ENCODE data around the gene GUCY2D. TPM values are rescaled to one million over a fixed set of nuclear protein-coding genes. Genes with fewer than 3 reads are reported as not detected.

The GUCY2D gene
- total and polyA plus RNA-seq, 2 donors, result 0.02 to 0.05 TPM

GRCh38 chr17:8003594-8004181 is 1.3 kb downstream of the GUCY2D start:
- WGBS, result 92% methylated on average over 44 of the region's 44 CpGs
- no peak for DNase-seq (ENCODE audit: low read depth in 6 of 9, low spot score in 9 of 9)
- Histone ChIP-seq H3K4me1 (ENCODE audit: control insufficient read depth in 2 of 2, insufficient read depth in 2 of 2, low read length in 2 of 2) (no peaks in the 10 kb centered on the region), H3K36me3 (ENCODE audit: control insufficient read depth in 2 of 2, insufficient read depth in 2 of 2, low read length in 1 of 2) (no peaks in the 10 kb centered on the region), H3K4me3 (ENCODE audit: low read length in 2 of 2) (no peak overlapping the region), H3K27ac (ENCODE audit: low read depth in 1 of 2, low read length in 1 of 2) (no peak overlapping the region), H3K9me3 (ENCODE audit: control insufficient read depth in 2 of 2, insufficient read depth in 1 of 2, low read length in 1 of 2) (peaks cover 0 to 8% of the 10 kb centered on the region in 2 donors), H3K27me3 (ENCODE audit: control insufficient read depth in 2 of 2, insufficient read depth in 1 of 2, low read length in 1 of 2) (peaks cover 32 to 82% of the 10 kb centered on the region in 2 donors)

- Histone ChIP-seq H3K9me3 (ENCODE audit: control insufficient read depth in 2 of 2, insufficient read depth in 1 of 2, low read length in 1 of 2) (peaks cover 0 to 8% of the 10 kb centered on the region in 2 donors), H3K27me3 (ENCODE audit: control insufficient read depth in 2 of 2, insufficient read depth in 1 of 2, low read length in 1 of 2) (peaks cover 32 to 80% of the 10 kb centered on the region in 2 donors), H3K4me3 (ENCODE audit: low read length in 2 of 2) (no peak overlapping the region), H3K27ac (ENCODE audit: low read depth in 1 of 2, low read length in 1 of 2) (no peak overlapping the region), H3K4me1 (ENCODE audit: control insufficient read depth in 2 of 2, insufficient read depth in 2 of 2, low read length in 2 of 2) (no peaks in the 10 kb centered on the region), H3K36me3 (ENCODE audit: control insufficient read depth in 2 of 2, insufficient read depth in 2 of 2, low read length in 1 of 2) (no peaks in the 10 kb centered on the region)
- 98% methylated on average over 6 of the region's 6 CpGs for WGBS
- no peak for DNase-seq (ENCODE audit: low read depth in 6 of 9, low spot score in 9 of 9)
Observed at GRCh38 chr17:8004899-8005298, 2.5 kb downstream of the GUCY2D start.

GRCh38 chr17:8005357-8005756 is 2.9 kb downstream of the GUCY2D start:
- 94% methylated on average over 1 of the region's 1 CpG for WGBS
- peaks cover 32 to 76% of the 10 kb centered on the region in 2 donors for H3K27me3 ChIP-seq (ENCODE audit: control insufficient read depth in 2 of 2, insufficient read depth in 1 of 2, low read length in 1 of 2)
- no peak overlapping the region for H3K4me3 ChIP-seq (ENCODE audit: low read length in 2 of 2)
- peaks cover 0 to 8% of the 10 kb centered on the region in 2 donors for H3K9me3 ChIP-seq (ENCODE audit: control insufficient read depth in 2 of 2, insufficient read depth in 1 of 2, low read length in 1 of 2)
- no peak overlapping the region for H3K27ac ChIP-seq (ENCODE audit: low read depth in 1 of 2, low read length in 1 of 2)
- no peak for DNase-seq (ENCODE audit: low read depth in 6 of 9, low spot score in 9 of 9)
- H3K36me3 ChIP-seq (ENCODE audit: control insufficient read depth in 2 of 2, insufficient read depth in 2 of 2, low read length in 1 of 2), result no peaks in the 10 kb centered on the region
- H3K4me1 ChIP-seq (ENCODE audit: control insufficient read depth in 2 of 2, insufficient read depth in 2 of 2, low read length in 2 of 2), result no peaks in the 10 kb centered on the region

GRCh38 chr17:8005967-8006730 is 3.7 kb downstream of the GUCY2D start:
- no peak overlapping the region for H3K4me3 ChIP-seq (ENCODE audit: low read length in 2 of 2)
- H3K36me3 ChIP-seq (ENCODE audit: control insufficient read depth in 2 of 2, insufficient read depth in 2 of 2, low read length in 1 of 2), result no peaks in the 10 kb centered on the region
- H3K27ac ChIP-seq (ENCODE audit: low read depth in 1 of 2, low read length in 1 of 2), result no peak overlapping the region
- 97% methylated on average over 30 of the region's 30 CpGs for WGBS
- H3K27me3 ChIP-seq (ENCODE audit: control insufficient read depth in 2 of 2, insufficient read depth in 1 of 2, low read length in 1 of 2), result peaks cover 26 to 68% of the 10 kb centered on the region in 2 donors
- H3K9me3 ChIP-seq (ENCODE audit: control insufficient read depth in 2 of 2, insufficient read depth in 1 of 2, low read length in 1 of 2), result peaks cover 0 to 8% of the 10 kb centered on the region in 2 donors
- H3K4me1 ChIP-seq (ENCODE audit: control insufficient read depth in 2 of 2, insufficient read depth in 2 of 2, low read length in 2 of 2), result no peaks in the 10 kb centered on the region
- no peak for DNase-seq (ENCODE audit: low read depth in 6 of 9, low spot score in 9 of 9)

GRCh38 chr17:8006836-8007680 is 4.6 kb downstream of the GUCY2D start:
- H3K4me3 ChIP-seq (ENCODE audit: low read length in 2 of 2), result no peak overlapping the region
- H3K9me3 ChIP-seq (ENCODE audit: control insufficient read depth in 2 of 2, insufficient read depth in 1 of 2, low read length in 1 of 2), result peaks cover 0 to 8% of the 10 kb centered on the region in 2 donors
- WGBS, result 94% methylated on average over 14 of the region's 14 CpGs
- no peaks in the 10 kb centered on the region for H3K4me1 ChIP-seq (ENCODE audit: control insufficient read depth in 2 of 2, insufficient read depth in 2 of 2, low read length in 2 of 2)
- H3K27me3 ChIP-seq (ENCODE audit: control insufficient read depth in 2 of 2, insufficient read depth in 1 of 2, low read length in 1 of 2), result peaks cover 20 to 62% of the 10 kb centered on the region in 2 donors
- DNase-seq (ENCODE audit: low read depth in 6 of 9, low spot score in 9 of 9), result no peak
- no peak overlapping the region for H3K27ac ChIP-seq (ENCODE audit: low read depth in 1 of 2, low read length in 1 of 2)
- H3K36me3 ChIP-seq (ENCODE audit: control insufficient read depth in 2 of 2, insufficient read depth in 2 of 2, low read length in 1 of 2), result no peaks in the 10 kb centered on the region

- WGBS, result 98% methylated on average over 5 of the region's 5 CpGs
- no peak overlapping the region for H3K27ac ChIP-seq (ENCODE audit: low read depth in 1 of 2, low read length in 1 of 2)
- no peaks in the 10 kb centered on the region for H3K4me1 ChIP-seq (ENCODE audit: control insufficient read depth in 2 of 2, insufficient read depth in 2 of 2, low read length in 2 of 2)
- peaks cover 16 to 60% of the 10 kb centered on the region in 2 donors for H3K27me3 ChIP-seq (ENCODE audit: control insufficient read depth in 2 of 2, insufficient read depth in 1 of 2, low read length in 1 of 2)
- H3K36me3 ChIP-seq (ENCODE audit: control insufficient read depth in 2 of 2, insufficient read depth in 2 of 2, low read length in 1 of 2), result no peaks in the 10 kb centered on the region
- DNase-seq (ENCODE audit: low read depth in 6 of 9, low spot score in 9 of 9), result no peak
- H3K9me3 ChIP-seq (ENCODE audit: control insufficient read depth in 2 of 2, insufficient read depth in 1 of 2, low read length in 1 of 2), result peaks cover 0 to 4% of the 10 kb centered on the region in 2 donors
- no peak overlapping the region for H3K4me3 ChIP-seq (ENCODE audit: low read length in 2 of 2)
Observed at GRCh38 chr17:8007836-8008235, 5.4 kb downstream of the GUCY2D start.

GRCh38 chr17:8012045-8012580 is 9.7 kb downstream of the GUCY2D start:
- no peaks in the 10 kb centered on the region for H3K36me3 ChIP-seq (ENCODE audit: control insufficient read depth in 2 of 2, insufficient read depth in 2 of 2, low read length in 1 of 2)
- H3K4me3 ChIP-seq (ENCODE audit: low read length in 2 of 2), result no peak overlapping the region
- WGBS, result 95% methylated on average over 15 of the region's 15 CpGs
- H3K27me3 ChIP-seq (ENCODE audit: control insufficient read depth in 2 of 2, insufficient read depth in 1 of 2, low read length in 1 of 2), result peaks cover 5 to 58% of the 10 kb centered on the region in 2 donors
- H3K9me3 ChIP-seq (ENCODE audit: control insufficient read depth in 2 of 2, insufficient read depth in 1 of 2, low read length in 1 of 2), result no peaks in the 10 kb centered on the region
- H3K27ac ChIP-seq (ENCODE audit: low read depth in 1 of 2, low read length in 1 of 2), result no peak overlapping the region
- DNase-seq (ENCODE audit: low read depth in 6 of 9, low spot score in 9 of 9), result no peak
- H3K4me1 ChIP-seq (ENCODE audit: control insufficient read depth in 2 of 2, insufficient read depth in 2 of 2, low read length in 2 of 2), result peaks cover 5 to 11% of the 10 kb centered on the region in 2 donors

GRCh38 chr17:8012996-8013640 is 10.7 kb downstream of the GUCY2D start:
- H3K4me1 ChIP-seq (ENCODE audit: control insufficient read depth in 2 of 2, insufficient read depth in 2 of 2, low read length in 2 of 2), result peaks cover 5 to 11% of the 10 kb centered on the region in 2 donors
- H3K27ac ChIP-seq (ENCODE audit: low read depth in 1 of 2, low read length in 1 of 2), result no peak overlapping the region
- DNase-seq (ENCODE audit: low read depth in 6 of 9, low spot score in 9 of 9), result no peak
- peaks cover 5 to 60% of the 10 kb centered on the region in 2 donors for H3K27me3 ChIP-seq (ENCODE audit: control insufficient read depth in 2 of 2, insufficient read depth in 1 of 2, low read length in 1 of 2)
- H3K9me3 ChIP-seq (ENCODE audit: control insufficient read depth in 2 of 2, insufficient read depth in 1 of 2, low read length in 1 of 2), result no peaks in the 10 kb centered on the region
- no peak overlapping the region for H3K4me3 ChIP-seq (ENCODE audit: low read length in 2 of 2)
- H3K36me3 ChIP-seq (ENCODE audit: control insufficient read depth in 2 of 2, insufficient read depth in 2 of 2, low read length in 1 of 2), result no peaks in the 10 kb centered on the region
- WGBS, result 72% methylated on average over 17 of the region's 17 CpGs

Data from thymus (tissue), 11 donors.